ENCODE data around the gene MKNK2.

MKNK2 gene

GRCh38 chr19:2079865-2080301 is 28.8 kb upstream of the MKNK2 start:
- DNase-seq: no peak

GRCh38 chr19:2079076-2079864 is 28.2 kb upstream of the MKNK2 start:
- DNase-seq: no peak

GRCh38 chr19:2077833-2078619 is 27.0 kb upstream of the MKNK2 start:
- DNase-seq: no peak

GRCh38 chr19:2077398-2077797 is 26.4 kb upstream of the MKNK2 start:
- DNase-seq: no peak

GRCh38 chr19:2076526-2076944 is 25.5 kb upstream of the MKNK2 start:
- no peak for DNase-seq

- no peak for DNase-seq
Measured at GRCh38 chr19:2072757-2073551, 21.9 kb upstream of the MKNK2 start.

GRCh38 chr19:2070986-2071673 is 20.1 kb upstream of the MKNK2 start:
- DNase-seq: no peak

- DNase-seq: no peak
Measured at GRCh38 chr19:2070436-2070827, 19.4 kb upstream of the MKNK2 start.

- DNase-seq: no peak
Measured at GRCh38 chr19:2064788-2065524, 13.9 kb upstream of the MKNK2 start.

GRCh38 chr19:2064395-2064787 is 13.3 kb upstream of the MKNK2 start:
- no peak for DNase-seq

- DNase-seq: no peak
Measured at GRCh38 chr19:2063824-2064223, 12.8 kb upstream of the MKNK2 start.

GRCh38 chr19:2062770-2063169 is 11.7 kb upstream of the MKNK2 start:
- DNase-seq: no peak

- no peak for DNase-seq
Measured at GRCh38 chr19:2062389-2062729, 11.3 kb upstream of the MKNK2 start.

- peak; percentile 99 for DNase-seq
Measured at GRCh38 chr19:2061495-2062388, 10.7 kb upstream of the MKNK2 start.

GRCh38 chr19:2060884-2061494 is 9.9 kb upstream of the MKNK2 start:
- no peak for DNase-seq

GRCh38 chr19:2059422-2060201 is 8.6 kb upstream of the MKNK2 start:
- no peak for DNase-seq

- no peak for DNase-seq
Measured at GRCh38 chr19:2058570-2059421, 7.8 kb upstream of the MKNK2 start.
